OCI-LY1 (cell line): ENCODE results near the gene PPP1CA.

Experiments used
- H2AFZ ChIP-seq: fragments of 200-600 bp; sonication (generic), shearing (Covaris generic); 2 replicates; pipeline ENCODE4 v1.6.0; 2014; ENCODE audit warnings: antibody characterized with exemption, mild to moderate bottlenecking, low read length
- H3F3A ChIP-seq: fragments of 200-600 bp; sonication (generic), shearing (Covaris generic); 2 replicates; pipeline ENCODE4 v1.6.0; 2014; ENCODE audit warnings: mild to moderate bottlenecking, antibody characterized with exemption, low read length, moderate library complexity; ENCODE audit not compliant: insufficient read depth
- H3K27ac ChIP-seq: fragments of 200-600 bp; sonication (generic); 2 replicates; pipeline ENCODE4 v1.5.1; 2014; ENCODE audit warnings: low read length, mixed run types, mild to moderate bottlenecking, low read depth; ENCODE audit not compliant: poor library complexity, severe bottlenecking
- H3K27me3 ChIP-seq: fragments of 200-600 bp; sonication (generic); 2 replicates; pipeline ENCODE4 v1.6.0; 2014; ENCODE audit warnings: antibody characterized with exemption, mild to moderate bottlenecking, low read length, moderate library complexity; ENCODE audit not compliant: insufficient read depth
- H3K36me3 ChIP-seq: fragments of 200-600 bp; sonication (generic); 2 replicates; pipeline ENCODE4 v1.6.1; 2014; ENCODE audit warnings: mild to moderate bottlenecking, antibody characterized with exemption, low read length, moderate library complexity, mixed read lengths; ENCODE audit not compliant: insufficient read depth
- H3K4me1 ChIP-seq: fragments of 200-600 bp; sonication (generic); 2 replicates; pipeline ENCODE4 v1.5.1; 2014; ENCODE audit warnings: mild to moderate bottlenecking, low read length, moderate library complexity; ENCODE audit not compliant: insufficient read depth, severe bottlenecking
- H3K4me2 ChIP-seq: fragments of 200-600 bp; sonication (generic), shearing (Covaris generic); 2 replicates; pipeline ENCODE4 v1.6.1; 2014; ENCODE audit warnings: low read length
- H3K4me3 ChIP-seq: fragments of 200-600 bp; sonication (generic); 2 replicates; pipeline ENCODE4 v1.5.1; 2014; ENCODE audit warnings: low read length, low read depth, mild to moderate bottlenecking, mixed read lengths; ENCODE audit not compliant: poor library complexity, severe bottlenecking
- H3K79me2 ChIP-seq: fragments of 200-600 bp; shearing (Covaris generic); 2 replicates; pipeline ENCODE4 v1.6.1; 2016; ENCODE audit warnings: mixed run types, low read length, mixed read lengths; ENCODE audit not compliant: insufficient read depth
- H3K9ac ChIP-seq: fragments of 200-600 bp; sonication (generic), shearing (Covaris generic); 2 replicates; pipeline ENCODE4 v1.6.1; 2014; ENCODE audit warnings: mild to moderate bottlenecking, low read length, mixed read lengths
- H3K9me2 ChIP-seq: fragments of 200-600 bp; sonication (generic), shearing (Covaris generic); 2 replicates; pipeline ENCODE4 v1.6.1; 2014; ENCODE audit warnings: low read depth, mild to moderate bottlenecking, low read length, mixed read lengths
- H3K9me3 ChIP-seq: fragments of 200-600 bp; shearing (Covaris generic); 2 replicates; pipeline ENCODE4 v1.6.1; 2014; ENCODE audit warnings: low read length, mixed read lengths
- H4K20me1 ChIP-seq: fragments of 200-600 bp; sonication (generic), shearing (Covaris generic); 2 replicates; pipeline ENCODE4 v1.6.0; 2016; ENCODE audit warnings: mild to moderate bottlenecking, low read length; ENCODE audit not compliant: insufficient read depth
- EZH2 ChIP-seq: fragments of 200-600 bp; sonication (generic), shearing (Covaris generic); IDR thresholded peaks from 2 replicates; pipeline ENCODE4 v1.8.0; 2017; ENCODE audit warnings: borderline replicate concordance, mixed run types, mild to moderate bottlenecking, antibody characterized with exemption, low read length, moderate library complexity, mixed read lengths
- TF ChIP-seq, protein P1 (sequence below): fragments of 200-600 bp; sonication (generic), shearing (Covaris generic); IDR thresholded peaks from 2 replicates; pipeline ENCODE4 v1.5.1; 2017; ENCODE audit warnings: mild to moderate bottlenecking, antibody characterized with exemption, low read length, moderate library complexity, mixed read lengths

Gene PPP1CA

DNA sequence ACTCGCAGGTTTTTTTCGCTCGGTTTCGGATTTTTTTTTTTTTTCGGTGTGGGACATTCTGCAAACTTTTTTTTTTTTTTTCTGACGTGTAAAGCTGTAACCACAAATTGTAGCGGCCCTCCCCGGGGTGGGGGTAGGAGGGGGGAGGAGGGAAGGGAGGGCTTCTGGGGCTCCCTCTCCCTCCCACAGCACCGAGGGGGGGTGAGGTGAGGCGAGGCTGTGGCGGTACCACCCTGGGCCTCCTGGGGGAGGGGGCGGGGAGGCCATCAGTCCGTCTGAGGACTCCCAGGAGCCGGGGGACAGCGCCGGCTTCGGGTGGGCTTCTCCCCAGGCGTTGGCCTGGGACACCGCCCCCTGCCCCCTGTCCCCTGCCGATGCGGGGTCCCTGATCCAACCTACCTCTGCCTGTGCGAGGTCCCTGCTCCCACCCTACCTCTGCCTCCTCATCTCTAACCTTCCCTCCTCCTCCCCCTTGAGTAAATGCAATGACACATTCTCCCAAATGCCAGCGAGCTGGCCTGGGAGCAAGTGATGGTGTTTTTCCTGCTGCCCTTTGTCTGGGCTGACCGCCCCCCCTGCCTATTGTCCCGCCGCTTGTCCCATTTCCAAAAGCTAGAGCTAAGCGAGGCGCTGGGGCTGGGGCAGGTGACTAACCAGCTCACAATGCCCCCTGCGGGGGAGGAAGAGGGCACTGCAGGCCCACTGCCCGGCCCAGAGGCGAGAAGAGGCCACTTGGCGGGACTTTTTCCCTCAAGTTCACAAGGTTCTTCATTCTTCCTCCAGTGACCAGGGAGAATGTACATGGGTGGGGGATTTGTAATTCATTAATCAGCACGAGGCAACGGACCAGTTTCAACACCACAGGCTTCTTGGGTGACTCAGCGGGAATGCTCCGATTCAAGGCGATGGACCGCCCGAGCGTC lies 27.7 kb downstream of the PPP1CA start:
- no peak for TF ChIP-seq EZH2
- TF ChIP-seq, protein P1, sequence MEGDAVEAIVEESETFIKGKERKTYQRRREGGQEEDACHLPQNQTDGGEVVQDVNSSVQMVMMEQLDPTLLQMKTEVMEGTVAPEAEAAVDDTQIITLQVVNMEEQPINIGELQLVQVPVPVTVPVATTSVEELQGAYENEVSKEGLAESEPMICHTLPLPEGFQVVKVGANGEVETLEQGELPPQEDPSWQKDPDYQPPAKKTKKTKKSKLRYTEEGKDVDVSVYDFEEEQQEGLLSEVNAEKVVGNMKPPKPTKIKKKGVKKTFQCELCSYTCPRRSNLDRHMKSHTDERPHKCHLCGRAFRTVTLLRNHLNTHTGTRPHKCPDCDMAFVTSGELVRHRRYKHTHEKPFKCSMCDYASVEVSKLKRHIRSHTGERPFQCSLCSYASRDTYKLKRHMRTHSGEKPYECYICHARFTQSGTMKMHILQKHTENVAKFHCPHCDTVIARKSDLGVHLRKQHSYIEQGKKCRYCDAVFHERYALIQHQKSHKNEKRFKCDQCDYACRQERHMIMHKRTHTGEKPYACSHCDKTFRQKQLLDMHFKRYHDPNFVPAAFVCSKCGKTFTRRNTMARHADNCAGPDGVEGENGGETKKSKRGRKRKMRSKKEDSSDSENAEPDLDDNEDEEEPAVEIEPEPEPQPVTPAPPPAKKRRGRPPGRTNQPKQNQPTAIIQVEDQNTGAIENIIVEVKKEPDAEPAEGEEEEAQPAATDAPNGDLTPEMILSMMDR = peak; percentile 53; the same call in 1 of the 2 replicates
- H3K27me3 ChIP-seq = peaks cover 16% of the 10 kb centered on the region; the same call in 1 of the 2 replicates
- no peaks in the 10 kb centered on the region for H3F3A ChIP-seq
- no peak overlapping the region for H3K27ac ChIP-seq
- H3K4me2 ChIP-seq = peak overlapping the region; percentile 61
- no peak overlapping the region for H2AFZ ChIP-seq
- H3K36me3 ChIP-seq = no peaks in the 10 kb centered on the region
- H3K9me3 ChIP-seq = no peaks in the 10 kb centered on the region
- no peaks in the 10 kb centered on the region for H4K20me1 ChIP-seq
- H3K4me1 ChIP-seq = peaks cover 15% of the 10 kb centered on the region
- no peaks in the 10 kb centered on the region for H3K79me2 ChIP-seq
- H3K4me3 ChIP-seq = peak overlapping the region; percentile 50
- peak overlapping the region; percentile 4; the same call in 1 of the 2 replicates for H3K9ac ChIP-seq
- H3K9me2 ChIP-seq = no peaks in the 10 kb centered on the region

DNA sequence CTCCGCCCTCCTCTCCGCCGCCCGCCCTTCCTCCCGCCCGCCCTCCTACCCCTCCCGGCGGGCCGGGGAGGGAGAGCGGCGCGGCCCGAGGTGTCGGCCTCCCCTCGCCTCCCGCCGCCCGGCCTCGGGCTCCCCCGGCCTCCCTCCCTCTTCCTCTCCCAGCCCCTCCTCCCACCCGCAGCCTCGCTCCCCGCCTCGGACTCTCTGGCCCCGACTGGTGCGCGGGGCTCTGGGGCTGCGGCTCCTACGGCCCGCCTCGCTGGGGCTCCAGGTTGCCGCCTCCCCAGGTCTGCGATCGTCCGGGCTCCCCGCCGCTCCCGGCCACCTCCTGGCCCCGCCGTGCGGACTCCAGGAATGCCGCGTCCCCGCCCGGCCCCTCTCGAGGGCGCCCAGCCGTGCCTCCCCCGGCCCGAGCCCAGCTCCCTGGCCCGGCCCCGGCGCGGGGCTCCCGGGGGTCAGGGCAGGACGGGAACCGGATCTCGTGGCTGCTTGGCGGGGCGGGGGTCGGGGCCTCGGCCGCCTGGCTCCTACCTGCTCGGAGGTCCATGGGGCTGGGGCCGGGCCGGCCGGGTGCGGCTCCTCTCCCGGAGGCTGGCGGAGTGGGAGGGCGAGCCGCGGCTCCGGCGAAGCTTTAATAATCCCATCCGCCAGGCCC lies 28.5 kb downstream of the PPP1CA start, which contains the start of gene CLCF1:
Gene CLCF1 (minus strand): TSS at position 606 of the 655 bp plus-strand sequence. CDS start 59 bp downstream, at position 547.
- no peak for TF ChIP-seq EZH2
- TF ChIP-seq, protein P1 = no peak
- peak within 1 kb of the TSS; percentile 50 for H3K4me3 ChIP-seq
- no peak within 1 kb of the TSS for H2AFZ ChIP-seq
- H3K36me3 ChIP-seq = no peaks in the 10 kb centered on the region
- H4K20me1 ChIP-seq = no peaks in the 10 kb centered on the region
- peaks cover 16% of the 10 kb centered on the region; the same call in 1 of the 2 replicates for H3K27me3 ChIP-seq
- H3F3A ChIP-seq = no peaks in the 10 kb centered on the region
- H3K27ac ChIP-seq = no peak within 1 kb of the TSS
- H3K79me2 ChIP-seq = no peaks in the 10 kb centered on the region
- no peaks in the 10 kb centered on the region for H3K9me2 ChIP-seq
- H3K4me1 ChIP-seq = peaks cover 15% of the 10 kb centered on the region
- peak within 1 kb of the TSS; percentile 4; the same call in 1 of the 2 replicates for H3K9ac ChIP-seq
- H3K4me2 ChIP-seq = peak within 1 kb of the TSS; percentile 61
- no peaks in the 10 kb centered on the region for H3K9me3 ChIP-seq

DNA sequence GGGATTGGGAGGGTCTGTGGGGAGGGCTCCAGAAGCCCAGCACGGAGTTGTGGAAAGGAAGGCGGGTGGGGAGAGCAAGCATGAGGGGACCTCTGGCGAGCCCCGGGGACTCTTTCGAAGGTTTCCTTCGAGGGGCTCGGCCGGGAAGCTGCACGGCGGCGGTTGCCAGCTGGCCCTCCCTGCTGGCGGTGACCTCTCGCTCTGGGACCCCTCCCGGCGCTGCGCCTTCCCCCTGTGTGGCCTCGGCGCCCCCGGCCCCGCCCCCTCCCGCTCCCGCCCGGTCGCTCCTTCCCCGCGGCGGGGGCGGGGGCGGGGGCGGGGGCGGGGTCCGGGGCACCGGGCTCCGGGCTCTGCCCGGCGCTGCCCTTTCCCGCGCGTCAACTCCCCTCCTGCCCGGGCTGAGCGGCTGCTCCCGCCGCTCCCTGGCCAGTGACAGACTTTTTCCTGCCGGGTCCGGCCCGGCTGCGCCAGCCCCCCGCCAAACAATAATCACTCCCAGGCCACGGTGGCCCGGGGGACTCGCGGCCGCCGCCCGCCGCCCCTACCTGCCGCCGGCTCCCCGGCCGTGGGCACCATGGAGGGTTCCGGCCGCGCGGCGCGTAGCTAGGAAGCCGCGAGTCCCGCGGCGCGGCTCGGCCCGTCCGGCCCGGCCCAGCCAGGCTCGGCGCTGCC lies 29.2 kb downstream of the PPP1CA start:
- Histone ChIP-seq H4K20me1 (no peaks in the 10 kb centered on the region), H3K79me2 (no peaks in the 10 kb centered on the region), H3K4me2 (peak overlapping the region; percentile 61), H3K9me3 (no peaks in the 10 kb centered on the region), H3K4me1 (peaks cover 15% of the 10 kb centered on the region), H3K9me2 (no peaks in the 10 kb centered on the region), H3K27me3 (peaks cover 16% of the 10 kb centered on the region; the same call in 1 of the 2 replicates), H3K4me3 (peak overlapping the region; percentile 50), H3K27ac (no peak overlapping the region), H3F3A (no peaks in the 10 kb centered on the region), H2AFZ (no peak overlapping the region), H3K36me3 (no peaks in the 10 kb centered on the region), H3K9ac (no peak overlapping the region)
- TF ChIP-seq, protein P1 = no peak
- no peak for TF ChIP-seq EZH2
